ENCODE results near the gene SLAMF1. TPM values are rescaled to one million over a fixed set of nuclear protein-coding genes. Genes with fewer than 3 reads are reported as not detected.
"Not testable (repeated sequence)": the region's sequence is repeated elsewhere in the genome, so short reads cannot be mapped to it uniquely, and the experiment has no call there.

The SLAMF1 gene
- total and polyA plus RNA-seq, 4 experiments from 2014 or later: 21.4 to 62.5 (median 59.9) TPM

- Histone ChIP-seq H3K4me1 (ENCODE audit: insufficient read depth, low read length) (peaks cover 96% of the 10 kb centered on the region), H3K4me3 (ENCODE audit: low read length in 2 of 2) (peak overlapping the region; percentile 6 to 18), H3K36me3 (ENCODE audit: insufficient read depth, low read length) (no peaks in the 10 kb centered on the region), H3K27ac (ENCODE audit: low read depth, low read length) (peak overlapping the region; percentile 51), H3K27me3 (ENCODE audit: insufficient read depth, low read length) (no peaks in the 10 kb centered on the region), H3K9me3 (ENCODE audit: control insufficient read depth in 1 of 2, low read length in 2 of 2) (no peaks in the 10 kb centered on the region)
- peaks cover 45 to 62% of the 10 kb centered on the region in 2 donors for H3K36me3 Mint-ChIP-seq
- H3K4me1 Mint-ChIP-seq: peaks cover 79 to 98% (median 84%) of the 10 kb centered on the region in 4 donors
- H3K27me3 Mint-ChIP-seq: no peaks in the 10 kb centered on the region
- H3K9me3 Mint-ChIP-seq: peaks cover 0 to 12% (median 6%) of the 10 kb centered on the region in 8 donors
- POLR2A ChIA-PET (ENCODE audit: partially characterized antibody): interaction anchor here (0.6 to 24.0 kb wide), 5 partner anchors 5 to 137 kb away, joined by 3 to 639 read pairs (median 18); partner anchors contain the start of genes CD84 and SLAMF6
- no peak for DNase-seq
- H3K4me3 Mint-ChIP-seq: peak overlapping the region; percentile 38 to 83 (median 69)
- intact Hi-C loops (cut with micrococcal nuclease): no loop called here
- CTCF ChIA-PET (ENCODE audit: partially characterized antibody): interaction anchor here (1.0 to 5.4 kb wide), 4 partner anchors 8 to 23 kb away, joined by 3 to 35 read pairs (median 6); no protein-coding TSS in a partner anchor
- peak overlapping the region; percentile 86 to 97 (median 93) for H3K27ac Mint-ChIP-seq
Measured at GRCh38 chr1:160567341-160567740, 79.5 kb downstream of the SLAMF1 start.

DNA sequence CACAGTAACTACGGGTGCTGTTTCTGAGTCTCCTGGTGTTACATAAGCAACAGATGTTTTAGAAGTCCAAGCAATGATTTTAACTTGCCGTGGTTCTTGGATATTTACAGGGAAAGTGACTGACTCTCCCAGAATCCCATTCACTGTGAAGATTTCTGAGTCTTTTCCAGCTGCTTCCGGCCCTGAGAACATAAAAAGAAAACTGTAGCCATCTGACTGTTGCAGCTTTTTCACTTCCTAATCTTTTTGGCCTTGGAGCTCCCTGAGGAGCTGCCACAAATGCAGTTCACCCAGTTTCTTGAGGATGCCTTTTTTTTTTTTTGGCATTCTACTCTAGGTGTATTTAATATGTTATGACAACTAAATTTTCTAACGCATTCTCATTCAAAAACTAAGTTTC is 81.3 kb downstream of the SLAMF1 start:
- Histone ChIP-seq H3K4me3 (ENCODE audit: low read length in 2 of 2) (no peak overlapping the region), H3K27ac (ENCODE audit: low read depth, low read length) (peak overlapping the region; percentile 51), H3K4me1 (ENCODE audit: insufficient read depth, low read length) (peaks cover 96% of the 10 kb centered on the region), H3K36me3 (ENCODE audit: insufficient read depth, low read length) (no peaks in the 10 kb centered on the region), H3K27me3 (ENCODE audit: insufficient read depth, low read length) (no peaks in the 10 kb centered on the region), H3K9me3 (ENCODE audit: control insufficient read depth in 1 of 2, low read length in 2 of 2) (no peaks in the 10 kb centered on the region)
- H3K4me3 Mint-ChIP-seq: peak overlapping the region in 7 of 8 donors; percentile 30 to 82 (median 63)
- DNase-seq: no peak
- no peaks in the 10 kb centered on the region for H3K27me3 Mint-ChIP-seq
- peaks cover 0 to 20% (median 8%) of the 10 kb centered on the region in 8 donors for H3K9me3 Mint-ChIP-seq
- POLR2A ChIA-PET (ENCODE audit: partially characterized antibody): interaction anchor here (0.9 to 24.0 kb wide), 10 partner anchors 7 to 134 kb away, joined by 3 to 639 read pairs (median 6); partner anchors contain the start of gene CD84
- CTCF ChIA-PET (ENCODE audit: partially characterized antibody): interaction anchor here (0.8 to 5.4 kb wide), 8 partner anchors 10 to 203 kb away, joined by 3 to 35 read pairs (median 4); no protein-coding TSS in a partner anchor
- peaks cover 40 to 56% of the 10 kb centered on the region in 2 donors for H3K36me3 Mint-ChIP-seq
- intact Hi-C loops (cut with micrococcal nuclease): no loop called here
- H3K27ac Mint-ChIP-seq: peak overlapping the region; percentile 45 to 97 (median 88)
- H3K4me1 Mint-ChIP-seq: peaks cover 77 to 98% (median 85%) of the 10 kb centered on the region in 4 donors

GRCh38 chr1:160563230-160563629 is 83.6 kb downstream of the SLAMF1 start:
- H3K27ac ChIP-seq (ENCODE audit: low read depth, low read length); H3K36me3 ChIP-seq (ENCODE audit: insufficient read depth, low read length); H3K27me3 Mint-ChIP-seq; H3K27me3 ChIP-seq (ENCODE audit: insufficient read depth, low read length); H3K9me3 ChIP-seq (ENCODE audit: control insufficient read depth in 1 of 2, low read length in 2 of 2); intact Hi-C loops (cut with micrococcal nuclease); DNase-seq; H3K4me3 ChIP-seq (ENCODE audit: low read length in 2 of 2): not testable (repeated sequence)
- peaks cover 40 to 49% of the 10 kb centered on the region in 2 donors for H3K36me3 Mint-ChIP-seq
- peak overlapping the region in 6 of 7 donors; percentile 5 to 96 (median 70) for H3K27ac Mint-ChIP-seq
- H3K4me1 Mint-ChIP-seq: peaks cover 79 to 100% (median 87%) of the 10 kb centered on the region in 4 donors
- peaks cover 0 to 20% (median 8%) of the 10 kb centered on the region in 8 donors for H3K9me3 Mint-ChIP-seq
- ChIA-PET POLR2A (ENCODE audit: partially characterized antibody) (interaction anchor here (1.1 to 24.0 kb wide), 5 partner anchors 10 to 66 kb away, joined by 3 to 639 read pairs (median 5); partner anchors contain the start of genes CD84 and SLAMF6), CTCF (ENCODE audit: partially characterized antibody) (interaction anchor here (1.3 to 5.5 kb wide), 3 partner anchors 13 to 18 kb away, joined by 3 to 35 read pairs (median 7); partner anchors contain the start of gene CD84)
- peak overlapping the region in 5 of 8 donors; percentile 29 to 66 (median 43) for H3K4me3 Mint-ChIP-seq
- H3K4me1 ChIP-seq (ENCODE audit: insufficient read depth, low read length): peaks cover 94% of the 10 kb centered on the region

DNA sequence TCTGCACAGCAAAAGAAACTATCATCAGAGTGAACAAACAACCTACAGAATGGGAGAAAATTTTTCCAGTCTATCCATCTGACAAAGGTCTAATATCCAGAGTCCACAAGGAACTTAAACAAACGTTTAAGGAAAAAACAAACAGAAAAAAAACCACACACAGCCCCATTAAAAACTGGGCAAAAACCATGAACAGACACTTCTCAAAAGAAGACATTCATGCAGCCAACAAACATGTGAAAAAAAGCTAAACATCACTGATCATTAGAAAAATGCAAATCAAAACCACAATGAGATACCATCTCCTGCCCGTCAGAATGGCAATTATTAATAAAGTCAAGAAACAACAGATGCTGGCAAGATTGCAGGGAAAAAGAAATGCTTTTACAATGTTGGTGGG is 84.1 kb downstream of the SLAMF1 start:
- ChIA-PET POLR2A (ENCODE audit: partially characterized antibody) (interaction anchor here (1.1 to 24.0 kb wide), 3 partner anchors 10 to 40 kb away, joined by 3 to 639 read pairs (median 5); partner anchors contain the start of genes CD84 and SLAMF6), CTCF (ENCODE audit: partially characterized antibody) (interaction anchor here (1.3 to 5.5 kb wide), 3 partner anchors 12 to 17 kb away, joined by 3 to 35 read pairs (median 7); partner anchors contain the start of gene CD84)
- Mint-ChIP-seq H3K36me3 (peaks cover 40 to 49% of the 10 kb centered on the region in 2 donors), H3K4me1 (peaks cover 76 to 100% (median 86%) of the 10 kb centered on the region in 4 donors), H3K27ac (peak overlapping the region; percentile 19 to 96 (median 43)), H3K4me3 (peak overlapping the region in 5 of 8 donors; percentile 4 to 66 (median 7)), H3K9me3 (peaks cover 0 to 20% (median 8%) of the 10 kb centered on the region in 8 donors)
- DNase-seq; H3K27me3 ChIP-seq (ENCODE audit: insufficient read depth, low read length); intact Hi-C loops (cut with micrococcal nuclease); H3K4me3 ChIP-seq (ENCODE audit: low read length in 2 of 2); H3K9me3 ChIP-seq (ENCODE audit: control insufficient read depth in 1 of 2, low read length in 2 of 2); H3K27ac ChIP-seq (ENCODE audit: low read depth, low read length); H3K36me3 ChIP-seq (ENCODE audit: insufficient read depth, low read length); H3K27me3 Mint-ChIP-seq: not testable (repeated sequence)
- peaks cover 94% of the 10 kb centered on the region for H3K4me1 ChIP-seq (ENCODE audit: insufficient read depth, low read length)

GRCh38 chr1:160560806-160561205 is 86.0 kb downstream of the SLAMF1 start:
- CTCF ChIA-PET (ENCODE audit: partially characterized antibody): interaction anchor here (0.8 to 20.9 kb wide), 7 partner anchors 12 to 146 kb away, joined by 3 to 359 read pairs (median 31); partner anchors contain the start of gene CD84
- Mint-ChIP-seq H3K4me3 (peak overlapping the region; percentile 78 to 92 (median 82)), H3K27ac (peak overlapping the region; percentile 84 to 98 (median 93)), H3K4me1 (peaks cover 70 to 94% (median 79%) of the 10 kb centered on the region in 4 donors), H3K27me3 (no peaks in the 10 kb centered on the region), H3K9me3 (peaks cover 0 to 20% (median 8%) of the 10 kb centered on the region in 8 donors), H3K36me3 (peaks cover 35 to 44% of the 10 kb centered on the region in 2 donors)
- H3K27me3 ChIP-seq (ENCODE audit: insufficient read depth, low read length): no peaks in the 10 kb centered on the region
- peak overlapping the region; percentile 54 for H3K27ac ChIP-seq (ENCODE audit: low read depth, low read length)
- peak overlapping the region in 1 of 2 donors; percentile 42 for H3K4me3 ChIP-seq (ENCODE audit: low read length in 2 of 2)
- H3K9me3 ChIP-seq (ENCODE audit: control insufficient read depth in 1 of 2, low read length in 2 of 2): no peaks in the 10 kb centered on the region
- intact Hi-C loops (cut with micrococcal nuclease): loop anchor here (1.0 to 2.0 kb wide), 2 partner anchors 7 to 16 kb away; no protein-coding TSS in a partner anchor
- H3K4me1 ChIP-seq (ENCODE audit: insufficient read depth, low read length): peaks cover 94% of the 10 kb centered on the region
- H3K36me3 ChIP-seq (ENCODE audit: insufficient read depth, low read length): no peaks in the 10 kb centered on the region
- no peak for DNase-seq
- POLR2A ChIA-PET (ENCODE audit: partially characterized antibody): interaction anchor here (0.8 to 24.0 kb wide), 11 partner anchors 12 to 151 kb away, joined by 3 to 639 read pairs (median 4); partner anchors contain the start of genes CD48 and CD84

GRCh38 chr1:160560045-160560705 is 86.7 kb downstream of the SLAMF1 start:
- no peaks in the 10 kb centered on the region for H3K27me3 Mint-ChIP-seq
- H3K4me1 ChIP-seq (ENCODE audit: insufficient read depth, low read length): peaks cover 93% of the 10 kb centered on the region
- ChIA-PET POLR2A (ENCODE audit: partially characterized antibody) (interaction anchor here (0.8 to 24.0 kb wide), 13 partner anchors 12 to 151 kb away, joined by 3 to 639 read pairs (median 4); partner anchors contain the start of genes CD48 and CD84), CTCF (ENCODE audit: partially characterized antibody) (interaction anchor here (0.8 to 20.9 kb wide), 8 partner anchors 11 to 147 kb away, joined by 3 to 359 read pairs (median 17); partner anchors contain the start of gene CD84)
- H3K36me3 Mint-ChIP-seq: peaks cover 32 to 42% of the 10 kb centered on the region in 2 donors
- H3K4me1 Mint-ChIP-seq: peaks cover 66 to 93% (median 76%) of the 10 kb centered on the region in 4 donors
- DNase-seq: peak in 4 of 5 donors; percentile 49 to 60 (median 54)
- H3K27me3 ChIP-seq (ENCODE audit: insufficient read depth, low read length): no peaks in the 10 kb centered on the region
- H3K27ac Mint-ChIP-seq: peak overlapping the region; percentile 84 to 98 (median 93)
- no peaks in the 10 kb centered on the region for H3K9me3 ChIP-seq (ENCODE audit: control insufficient read depth in 1 of 2, low read length in 2 of 2)
- H3K9me3 Mint-ChIP-seq: peaks cover 0 to 20% (median 8%) of the 10 kb centered on the region in 8 donors
- H3K4me3 ChIP-seq (ENCODE audit: low read length in 2 of 2): peak overlapping the region; percentile 34 to 42
- H3K36me3 ChIP-seq (ENCODE audit: insufficient read depth, low read length): no peaks in the 10 kb centered on the region
- peak overlapping the region; percentile 78 to 92 (median 82) for H3K4me3 Mint-ChIP-seq
- peak overlapping the region; percentile 54 for H3K27ac ChIP-seq (ENCODE audit: low read depth, low read length)
- intact Hi-C loops (cut with micrococcal nuclease): loop anchor here (1.0 to 2.0 kb wide), 2 partner anchors 8 to 17 kb away; no protein-coding TSS in a partner anchor
